IPS-NIHi7 (cell line): ENCODE data around the gene COL18A1.
"Not testable (repeated sequence)": the region's sequence is repeated elsewhere in the genome, so short reads cannot be mapped to it uniquely, and the experiment has no call there.

Experiments
- DNase-seq: peaks from one replicate; pipeline ENCODE4 v3.0.0; 2012; ENCODE audit warnings: mixed read lengths; ENCODE audit errors: extremely low spot score

Gene COL18A1

GRCh38 chr21:45493401-45494001, 88.5 kb downstream of the COL18A1 start:
- DNase-seq = no peak

GRCh38 chr21:45494135-45494850, 89.3 kb downstream of the COL18A1 start:
- no peak for DNase-seq

- no peak for DNase-seq
These were observed 90.1 kb downstream of the COL18A1 start for GRCh38 chr21:45494851-45495680.

- no peak for DNase-seq
These were observed 91.4 kb downstream of the COL18A1 start for GRCh38 chr21:45496151-45496967.

- no peak for DNase-seq
These were observed 92.2 kb downstream of the COL18A1 start for GRCh38 chr21:45496968-45497845.

- no peak for DNase-seq
These were observed 93.1 kb downstream of the COL18A1 start for GRCh38 chr21:45497846-45498645.

GRCh38 chr21:45498646-45499000, 93.7 kb downstream of the COL18A1 start:
- no peak for DNase-seq

GRCh38 chr21:45499201-45499750, 94.3 kb downstream of the COL18A1 start:
- no peak for DNase-seq

- DNase-seq = no peak
These were observed 95.1 kb downstream of the COL18A1 start for GRCh38 chr21:45499970-45500577.

GRCh38 chr21:45501081-45502005, 96.4 kb downstream of the COL18A1 start:
- DNase-seq = not testable (repeated sequence)

GRCh38 chr21:45502006-45502345, 97.0 kb downstream of the COL18A1 start:
- no peak for DNase-seq

GRCh38 chr21:45502600-45502999, 97.6 kb downstream of the COL18A1 start:
- DNase-seq = no peak

- not testable (repeated sequence) for DNase-seq
These were observed 98.3 kb downstream of the COL18A1 start for GRCh38 chr21:45503226-45503625.

- no peak for DNase-seq
These were observed 99.1 kb downstream of the COL18A1 start for GRCh38 chr21:45504021-45504515.

- no peak for DNase-seq
These were observed 99.8 kb downstream of the COL18A1 start for GRCh38 chr21:45504516-45505415.

- DNase-seq = no peak
These were observed 100.6 kb downstream of the COL18A1 start for GRCh38 chr21:45505416-45506021.
